Lower leg skin (tissue), 3 donors: ENCODE results near the gene POU4F2.

Source experiments
- POLR2A ChIP-seq, 2 donors: fragments of 450-650 bp; IDR thresholded peaks; one replicate each; pipeline ENCODE4 v1.6.1; 2016 to 2017; ENCODE audit warnings: antibody characterized with exemption in 2 of 2, mild to moderate bottlenecking in 1 of 2, moderate library complexity in 1 of 2
- TF ChIP-seq, protein P1 (sequence below), 3 donors: fragments of 450-650 bp; IDR thresholded peaks; one replicate each; pipeline ENCODE4 v1.5.1; 2016; ENCODE audit warnings: antibody characterized with exemption in 3 of 3, mild to moderate bottlenecking in 3 of 3, moderate library complexity in 2 of 3

DNA sequence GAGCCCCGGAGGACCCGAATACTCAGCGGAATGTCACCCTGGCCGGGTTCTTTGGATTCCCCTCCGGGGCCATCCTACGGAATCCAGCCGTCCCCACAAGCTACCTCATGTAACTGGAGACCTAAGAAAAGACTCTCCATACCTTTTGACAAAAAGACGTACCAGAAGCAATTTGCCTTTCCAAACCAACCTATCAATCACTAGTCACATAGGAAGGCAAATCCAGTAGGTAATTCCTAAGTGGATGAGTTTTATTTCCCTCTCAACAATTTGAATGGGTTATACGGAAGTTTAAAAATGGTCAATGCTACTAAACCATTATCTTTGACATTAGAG lies 16.8 kb downstream of the POU4F2 start:
- TF ChIP-seq, protein P1, sequence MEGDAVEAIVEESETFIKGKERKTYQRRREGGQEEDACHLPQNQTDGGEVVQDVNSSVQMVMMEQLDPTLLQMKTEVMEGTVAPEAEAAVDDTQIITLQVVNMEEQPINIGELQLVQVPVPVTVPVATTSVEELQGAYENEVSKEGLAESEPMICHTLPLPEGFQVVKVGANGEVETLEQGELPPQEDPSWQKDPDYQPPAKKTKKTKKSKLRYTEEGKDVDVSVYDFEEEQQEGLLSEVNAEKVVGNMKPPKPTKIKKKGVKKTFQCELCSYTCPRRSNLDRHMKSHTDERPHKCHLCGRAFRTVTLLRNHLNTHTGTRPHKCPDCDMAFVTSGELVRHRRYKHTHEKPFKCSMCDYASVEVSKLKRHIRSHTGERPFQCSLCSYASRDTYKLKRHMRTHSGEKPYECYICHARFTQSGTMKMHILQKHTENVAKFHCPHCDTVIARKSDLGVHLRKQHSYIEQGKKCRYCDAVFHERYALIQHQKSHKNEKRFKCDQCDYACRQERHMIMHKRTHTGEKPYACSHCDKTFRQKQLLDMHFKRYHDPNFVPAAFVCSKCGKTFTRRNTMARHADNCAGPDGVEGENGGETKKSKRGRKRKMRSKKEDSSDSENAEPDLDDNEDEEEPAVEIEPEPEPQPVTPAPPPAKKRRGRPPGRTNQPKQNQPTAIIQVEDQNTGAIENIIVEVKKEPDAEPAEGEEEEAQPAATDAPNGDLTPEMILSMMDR (IDR thresholded peaks at IDR 0.05): no peak
- TF ChIP-seq POLR2A (IDR thresholded peaks at IDR 0.05): no peak
